GM19240 (cell line): Measurements from ENCODE around the gene SMPD4.
"Not testable (repeated sequence)": the region's sequence is repeated elsewhere in the genome, so short reads cannot be mapped to it uniquely, and the experiment has no call there.

ENCODE experiments used
- DNase-seq: peaks from one replicate; pipeline ENCODE4 v3.0.0; 2011; ENCODE audit warnings: low spot score; ENCODE audit not compliant: insufficient read length

Gene SMPD4

DNA sequence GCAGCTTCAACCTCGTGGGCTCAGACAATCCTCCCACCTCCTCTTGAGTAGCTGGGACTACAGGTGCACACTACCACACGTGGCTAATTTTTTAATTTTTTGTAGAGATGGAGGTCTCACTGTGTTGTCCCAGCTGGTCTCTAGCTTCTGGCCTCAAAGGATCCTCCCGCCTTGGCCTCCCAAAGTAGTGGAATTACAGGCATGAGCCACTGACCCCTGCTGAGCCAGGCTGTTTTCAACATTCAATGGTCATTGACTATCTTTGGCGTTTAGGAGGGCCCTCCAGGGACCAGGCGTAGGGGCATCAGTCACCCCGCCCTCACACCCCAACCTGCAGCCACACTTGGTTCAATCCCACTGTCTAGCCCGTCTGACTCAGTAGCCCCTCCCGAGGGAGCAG lies 5.9 kb upstream of the SMPD4 start:
- no peak for DNase-seq

DNA sequence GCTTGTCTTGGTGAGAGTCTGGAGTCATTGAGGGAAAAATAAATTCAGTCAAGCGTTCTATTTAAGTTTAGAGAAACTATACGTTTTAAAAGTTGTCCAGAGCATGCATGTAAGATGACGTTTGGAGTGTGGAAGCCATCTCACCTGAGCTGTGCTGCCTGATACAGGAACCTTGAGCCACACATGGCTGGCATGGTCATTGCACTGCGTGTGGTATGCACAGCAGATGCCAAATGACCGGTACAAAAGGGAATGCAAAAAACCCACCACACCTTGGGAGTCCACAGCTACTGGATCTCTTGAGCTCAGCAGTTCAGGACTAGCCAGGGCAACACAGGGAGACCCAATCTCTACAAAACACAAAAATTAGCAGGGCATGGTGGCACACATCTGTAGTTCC lies 5.0 kb upstream of the SMPD4 start:
- no peak for DNase-seq

DNA sequence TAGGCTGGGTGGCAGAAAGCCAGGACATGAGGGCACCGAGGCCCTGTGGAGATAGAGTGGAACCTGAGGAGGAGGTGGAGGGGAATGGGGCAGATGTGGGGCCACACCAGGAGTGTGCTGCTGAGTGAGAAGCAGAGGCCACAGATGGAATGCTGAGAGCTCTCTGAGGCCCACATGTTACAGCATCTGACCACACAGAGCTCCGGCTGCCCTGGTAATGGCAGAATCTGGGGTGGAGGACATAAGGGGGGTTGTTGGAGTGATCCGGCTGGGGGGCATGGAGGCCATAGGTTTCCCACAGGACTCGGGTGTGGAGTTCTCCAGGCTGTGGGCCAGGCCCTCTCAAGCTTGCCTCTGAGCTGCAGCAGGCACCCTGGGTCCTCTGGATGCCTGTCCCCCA lies 4.5 kb upstream of the SMPD4 start:
- DNase-seq, result no peak

DNA sequence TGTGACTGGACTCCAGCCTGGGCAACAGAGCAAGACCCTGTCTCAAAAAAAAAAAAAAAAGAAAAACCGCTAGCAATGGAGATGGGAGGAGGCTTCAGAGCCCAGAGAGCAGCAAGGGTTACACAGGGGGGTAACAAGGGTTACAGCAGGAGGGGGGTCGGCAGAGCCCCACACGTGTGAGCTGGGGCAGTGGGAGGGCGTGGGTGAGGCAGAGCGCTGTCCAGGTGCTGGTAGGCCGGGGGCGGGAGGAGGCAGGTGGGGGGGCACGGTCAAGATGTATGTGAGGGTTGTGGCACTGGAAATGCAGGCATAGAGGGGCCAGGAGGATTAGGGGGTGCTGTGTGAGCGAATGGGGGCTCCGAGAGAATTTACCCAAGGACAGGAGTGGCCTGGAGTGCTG lies 4.0 kb upstream of the SMPD4 start:
- DNase-seq, result no peak

DNA sequence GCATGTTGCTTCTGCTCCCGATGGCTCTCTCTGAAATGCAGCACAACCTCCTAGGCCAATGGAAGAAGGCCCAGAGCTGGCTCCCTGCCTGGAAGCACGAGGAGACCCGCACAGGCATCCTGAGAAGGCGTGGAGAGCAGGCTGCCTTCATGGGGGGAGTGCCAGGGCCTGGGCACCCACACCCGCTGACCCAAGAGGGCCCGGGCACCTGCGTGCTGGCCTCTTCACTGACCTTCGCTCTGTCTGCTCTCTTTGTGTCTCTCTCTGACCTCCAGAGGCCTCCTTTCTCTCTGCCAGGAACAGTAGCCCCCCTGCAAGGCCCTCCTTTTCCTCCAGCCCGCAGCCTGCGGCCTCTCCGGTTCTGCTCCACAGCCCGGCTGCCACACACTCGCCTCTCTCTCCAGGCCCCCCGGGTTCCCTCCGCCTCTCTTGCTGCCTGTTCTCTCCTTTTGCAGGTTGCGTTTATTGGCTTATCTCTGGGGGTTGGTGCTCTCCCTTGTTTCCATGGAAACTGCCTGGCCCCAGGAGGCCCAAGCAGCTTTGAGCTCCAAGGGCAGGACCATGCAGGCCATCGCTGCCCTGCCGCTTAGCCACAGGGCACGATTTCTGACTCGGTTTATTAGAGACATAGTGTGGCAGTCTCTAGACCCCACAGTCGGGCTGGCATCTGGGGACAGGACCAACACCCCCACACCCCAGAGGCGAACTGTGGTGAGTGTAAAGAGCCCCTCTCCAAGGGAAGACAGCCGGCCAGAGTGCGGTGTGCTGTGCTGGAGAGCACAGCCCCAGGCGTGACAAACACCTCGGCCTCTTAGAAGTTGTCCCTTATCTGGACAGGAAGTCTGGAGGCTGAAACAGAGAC lies 2.3 kb upstream of the SMPD4 start:
- DNase-seq, result no peak

DNA sequence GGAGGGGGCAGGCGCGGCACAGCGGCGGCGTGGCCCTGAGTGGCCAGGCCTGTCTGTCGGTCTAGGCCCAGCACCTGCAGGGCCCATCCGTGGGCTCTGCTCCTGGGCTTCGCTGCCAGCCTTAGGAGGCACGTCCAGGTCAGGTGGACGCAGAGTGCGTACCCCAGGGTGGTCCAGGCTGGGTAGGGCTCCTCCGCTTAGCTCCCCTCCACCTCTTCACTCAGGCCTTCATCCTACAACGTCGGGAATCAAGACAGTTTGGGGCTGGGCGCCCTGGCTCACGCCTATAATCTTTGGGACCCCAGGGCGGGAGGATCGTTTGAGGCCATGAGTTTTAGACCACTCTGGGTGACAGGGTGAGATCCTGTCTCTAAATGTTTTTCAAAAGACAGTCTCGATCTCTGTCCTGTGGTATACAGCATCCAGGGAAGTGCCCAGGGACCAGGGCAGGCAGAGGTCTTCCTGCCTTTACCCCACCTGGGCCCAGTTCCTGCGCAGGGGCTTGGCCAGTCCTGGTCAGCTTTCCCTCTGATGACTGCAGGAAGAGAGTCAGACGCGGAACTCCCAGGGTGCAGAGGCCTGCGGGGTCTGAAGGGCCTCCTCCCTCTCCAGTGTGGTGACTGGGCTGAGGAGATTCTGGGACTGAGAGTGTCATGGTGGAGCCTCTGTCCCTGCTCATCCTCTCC lies 1.6 kb upstream of the SMPD4 start:
- DNase-seq, result not testable (repeated sequence)

GRCh38 chr2:130181880-130182682 lies 679 bp upstream of the SMPD4 start, which contains the start of gene MZT2B:
Gene MZT2B (plus strand): TSS chr2:130182262. CDS start chr2:130182283, 21 bp downstream.
- DNase-seq, result peak; percentile 69

GRCh38 chr2:130180404-130181324 lies 738 bp downstream of the SMPD4 start:
- DNase-seq, result not testable (repeated sequence)

- not testable (repeated sequence) for DNase-seq
Measured at GRCh38 chr2:130174866-130175265, 6.5 kb downstream of the SMPD4 start.

- DNase-seq, result no peak
Measured at GRCh38 chr2:130169896-130170295, 11.5 kb downstream of the SMPD4 start.

DNA sequence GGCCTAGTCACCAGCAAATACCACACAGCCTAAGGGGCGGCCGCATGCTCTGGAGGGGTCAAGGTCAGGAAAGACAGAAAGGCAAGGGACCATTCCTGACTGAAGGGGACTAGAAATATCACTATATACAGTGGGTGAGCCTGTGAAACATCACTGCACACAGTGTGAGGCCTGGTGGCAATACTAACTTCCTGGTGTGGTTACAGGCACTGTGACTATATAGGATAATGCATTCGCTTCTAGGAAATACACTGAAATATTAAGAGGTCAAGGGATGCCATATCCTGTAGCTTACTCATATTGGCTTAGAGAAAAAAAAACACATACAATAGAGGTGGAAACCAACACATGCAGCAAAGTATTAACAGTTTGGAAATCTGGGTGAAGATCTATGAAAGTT lies 12.2 kb downstream of the SMPD4 start:
- not testable (repeated sequence) for DNase-seq

DNA sequence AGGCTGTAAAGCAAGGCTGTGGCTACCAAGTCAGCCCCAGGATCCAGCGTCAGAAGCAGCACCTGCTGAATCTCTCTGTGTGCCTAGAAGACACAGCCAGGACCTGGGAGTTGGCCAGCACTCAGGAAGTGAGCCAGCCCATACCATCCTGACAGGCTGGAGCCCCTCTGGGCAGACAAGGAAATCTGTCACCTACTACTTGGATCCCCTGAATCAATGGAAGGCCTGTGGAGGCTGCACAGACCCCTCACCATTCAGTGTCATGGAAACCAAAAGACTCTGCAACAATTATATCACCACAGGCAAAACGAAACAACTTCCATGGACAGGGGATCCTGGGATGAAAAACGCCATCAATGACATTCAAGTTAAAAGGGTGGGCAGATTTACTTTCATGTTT lies 14.8 kb downstream of the SMPD4 start:
- not testable (repeated sequence) for DNase-seq

GRCh38 chr2:130165293-130166016 lies 15.9 kb downstream of the SMPD4 start:
- DNase-seq, result no peak

GRCh38 chr2:130162968-130163367 lies 18.4 kb downstream of the SMPD4 start:
- DNase-seq, result no peak

- not testable (repeated sequence) for DNase-seq
Measured at GRCh38 chr2:130162486-130162885, 18.9 kb downstream of the SMPD4 start.

GRCh38 chr2:130160838-130161705 lies 20.3 kb downstream of the SMPD4 start:
- DNase-seq, result not testable (repeated sequence)

DNA sequence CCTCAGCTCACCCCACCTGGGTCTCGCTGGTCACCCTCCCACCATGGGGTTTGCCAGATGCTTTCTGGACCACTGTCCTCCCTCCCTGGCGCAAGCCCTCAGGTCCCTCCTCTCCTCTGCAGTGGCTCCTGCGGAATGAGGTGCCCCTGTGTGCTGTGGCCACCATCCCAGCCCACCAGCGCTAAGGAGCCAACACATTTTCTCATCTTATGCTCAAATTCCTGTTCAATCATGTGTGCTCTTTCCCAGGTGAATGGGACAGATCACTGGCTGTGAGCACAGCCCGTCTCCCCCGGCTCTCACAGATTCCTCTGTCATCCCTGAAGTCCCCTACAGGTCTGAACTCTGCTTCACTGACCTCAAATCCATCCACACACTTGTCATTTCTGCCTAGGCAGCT lies 21.3 kb downstream of the SMPD4 start:
- DNase-seq, result no peak

GRCh38 chr2:130159376-130159775 lies 22.0 kb downstream of the SMPD4 start:
- not testable (repeated sequence) for DNase-seq

DNA sequence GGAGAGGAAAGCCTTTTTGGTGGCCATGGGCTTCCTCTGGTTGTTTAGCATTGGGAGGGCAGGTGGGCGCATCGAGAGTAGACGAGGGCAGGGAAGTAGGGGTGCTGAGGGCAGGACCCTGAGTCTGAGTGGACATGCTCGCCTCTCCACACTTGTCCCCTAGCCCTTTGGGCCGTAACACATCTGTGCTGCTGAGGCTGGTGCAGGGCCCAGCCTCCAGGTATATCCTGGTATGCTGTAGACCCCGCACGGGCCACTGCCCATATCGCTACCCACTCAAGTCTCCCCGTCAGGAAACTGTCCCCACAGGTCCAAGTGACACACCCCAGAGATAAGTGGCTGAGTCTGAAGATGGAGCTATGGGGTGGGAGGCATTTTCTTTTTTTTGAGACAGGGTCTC lies 22.8 kb downstream of the SMPD4 start:
- no peak for DNase-seq
